SK-N-SH (cell line): ENCODE results near the gene KNL1. TPM values are rescaled to one million over a fixed set of nuclear protein-coding genes. Genes with fewer than 3 reads are reported as not detected.

Source experiments
- CTCF ChIA-PET: fragments of 300-600, 350-600 bp; formaldehyde crosslinking; extraction: SDS; loops from one replicate; lab custom pipeline; 2021; lab: Yijun Ruan, JAX
- POLR2A ChIA-PET: fragments of 350-600 bp; sonication (Branson Sonifier 250); formaldehyde crosslinking; extraction: SDS; loops from one replicate; lab custom pipeline; 2020; ENCODE audit warnings: antibody characterized with exemption, inconsistent platforms; lab: Yijun Ruan, JAX
- DNase-seq: peaks from one replicate; pipeline ENCODE4 v3.0.0; 2012
- H2AFZ ChIP-seq: fragments of 200-600 bp; sonication (generic); 2 replicates; pipeline ENCODE4 v1.8.1; 2016; ENCODE audit warnings: antibody characterized with exemption, mild to moderate bottlenecking, low read depth
- H3F3A ChIP-seq: fragments of 200-600 bp; sonication (generic); replicated peaks from 2 replicates; pipeline ENCODE3; 2016; ENCODE audit warnings: antibody characterized with exemption, mild to moderate bottlenecking; ENCODE audit not compliant: insufficient read depth
- H3K27ac ChIP-seq, 2 experiments: fragments of 200-500 bp in 1 of 2; fragments of 200-600 bp in 1 of 2; sonication (Bioruptor generic) in 1 of 2; sonication (generic), shearing (Covaris generic) in 1 of 2; 2 replicates each; pipeline versions ENCODE4 v1.5.1 to v1.6.1; 2014 to 2016; ENCODE audit warnings: low read depth in 2 of 2, inconsistent platforms in 1 of 2, low read length in 1 of 2, mild to moderate bottlenecking in 1 of 2, mixed read lengths in 1 of 2
- H3K27me3 ChIP-seq: fragments of 200-600 bp; sonication (generic), shearing (Covaris generic); 2 replicates; pipeline ENCODE4 v1.6.1; 2016; ENCODE audit warnings: mixed run types; ENCODE audit not compliant: insufficient read depth
- H3K36me3 ChIP-seq, 2 experiments: fragments of 200-500 bp in 1 of 2; fragments of 200-600 bp in 1 of 2; sonication (Bioruptor generic) in 1 of 2; sonication (generic) in 1 of 2; replicated peaks in 1 of 2; 2 replicates each; pipeline versions ENCODE3 to v1.5.1; 2014 to 2016; ENCODE audit warnings: low read length in 1 of 2, mild to moderate bottlenecking in 1 of 2; ENCODE audit not compliant: insufficient read depth in 2 of 2, control insufficient read depth in 1 of 2
- H3K4me1 ChIP-seq, 2 experiments: fragments of 200-500 bp in 1 of 2; fragments of 200-600 bp in 1 of 2; sonication (Bioruptor generic) in 1 of 2; sonication (generic), shearing (Covaris generic) in 1 of 2; 2 replicates each; pipeline versions ENCODE4 v1.5.1 to v1.6.1; 2014 to 2016; ENCODE audit warnings: low read depth in 1 of 2, low read length in 1 of 2, mixed run types in 1 of 2; ENCODE audit not compliant: insufficient read depth in 2 of 2, control insufficient read depth in 1 of 2
- H3K4me2 ChIP-seq: fragments of 200-600 bp; sonication (generic), shearing (Covaris generic); 2 replicates; pipeline ENCODE4 v1.6.1; 2017; ENCODE audit warnings: mixed run types
- H3K4me3 ChIP-seq, 2 experiments: fragments of 200-500 bp in 1 of 2; fragments of 200-600 bp in 1 of 2; sonication (Bioruptor generic) in 1 of 2; sonication (generic), shearing (Covaris generic) in 1 of 2; 2 replicates each; pipeline versions ENCODE4 v1.5.1 to v1.8.1; 2014 to 2016; ENCODE audit warnings: low read depth in 2 of 2, inconsistent platforms in 1 of 2, low read length in 1 of 2, mild to moderate bottlenecking in 1 of 2, mixed read lengths in 1 of 2, moderate library complexity in 1 of 2
- H3K79me2 ChIP-seq: fragments of 200-600 bp; sonication (generic); 2 replicates; pipeline ENCODE4 v1.8.1; 2017; ENCODE audit warnings: mild to moderate bottlenecking; ENCODE audit not compliant: insufficient read depth
- H3K9ac ChIP-seq: fragments of 200-600 bp; sonication (generic); 2 replicates; pipeline ENCODE4 v1.6.1; 2017; ENCODE audit warnings: mixed run types
- H3K9me2 ChIP-seq: fragments of 200-600 bp; sonication (generic); 2 replicates; pipeline ENCODE4 v1.6.1; 2017; ENCODE audit warnings: mixed run types
- H3K9me3 ChIP-seq: fragments of 200-600 bp; sonication (generic); 2 replicates; pipeline ENCODE4 v1.6.1; 2017; ENCODE audit warnings: mixed run types, mild to moderate bottlenecking, moderate library complexity
- H4K20me1 ChIP-seq: fragments of 200-600 bp; sonication (generic); 2 replicates; pipeline ENCODE4 v1.6.1; 2017; ENCODE audit warnings: mild to moderate bottlenecking, mixed run types; ENCODE audit not compliant: insufficient read depth
- CHD2 ChIP-seq: fragments of 150-350 bp; IDR thresholded peaks from 2 replicates; pipeline ENCODE4 v1.6.1; 2018; ENCODE audit warnings: low read length; ENCODE audit not compliant: partially characterized antibody
- ELF1 ChIP-seq: IDR thresholded peaks from 2 replicates; pipeline ENCODE4 v1.4.0; 2012
- EP300 ChIP-seq, 2 experiments: IDR thresholded peaks; 2 replicates each; pipeline versions ENCODE4 v1.4.0 to v1.6.1; 2012; ENCODE audit warnings: borderline replicate concordance in 1 of 2, low read depth in 1 of 2, low read length in 1 of 2
- FOXM1 ChIP-seq: IDR thresholded peaks from 2 replicates; pipeline ENCODE4 v1.4.0; 2012; ENCODE audit warnings: low read depth, mild to moderate bottlenecking
- MAX ChIP-seq: IDR thresholded peaks from 2 replicates; pipeline ENCODE4 v1.4.0; 2012; ENCODE audit warnings: low read depth
- MXI1 ChIP-seq: IDR thresholded peaks from 2 replicates; pipeline ENCODE4 v1.6.1; 2012; ENCODE audit warnings: mild to moderate bottlenecking, low read depth, low read length, improper control_type of control experiment
- POLR2AphosphoS5 ChIP-seq: IDR thresholded peaks from 2 replicates; pipeline ENCODE4 v1.6.1; 2012; ENCODE audit warnings: low read depth, low read length
- RAD21 ChIP-seq: IDR thresholded peaks from 2 replicates; pipeline ENCODE4 v1.6.1; 2012; ENCODE audit warnings: mild to moderate bottlenecking, low read length
- REST ChIP-seq: IDR thresholded peaks from 2 replicates; pipeline ENCODE4 v1.6.1; 2012; ENCODE audit warnings: mild to moderate bottlenecking, low read depth, low read length, moderate library complexity
- RFX5 ChIP-seq: IDR thresholded peaks from 2 replicates; pipeline ENCODE4 v1.6.1; 2012; ENCODE audit warnings: mild to moderate bottlenecking, improper control_type of control experiment, low read length
- SIN3A ChIP-seq: IDR thresholded peaks from 2 replicates; pipeline ENCODE4 v1.6.1; 2012; ENCODE audit warnings: low read depth, mild to moderate bottlenecking, low read length, moderate library complexity, borderline replicate concordance
- SMC3 ChIP-seq: IDR thresholded peaks from 2 replicates; pipeline ENCODE4 v1.6.1; 2012; ENCODE audit warnings: low read depth, low read length, improper control_type of control experiment
- TCF12 ChIP-seq: IDR thresholded peaks from 2 replicates; pipeline ENCODE4 v1.4.0; 2012
- USF1 ChIP-seq: IDR thresholded peaks from 2 replicates; pipeline ENCODE4 v1.4.0; 2012; ENCODE audit warnings: low read depth, borderline replicate concordance
- WGBS: methylation state at CpG from one replicate; pipeline ENCODE4 v1.1.6; 2017; ENCODE audit warnings: low lambda C conversion rate; 5-methylcytosine and 5-hydroxymethylcytosine counted together
- polyA plus RNA-seq, 3 experiments: library from polyadenylated mRNA; depleted of rRNA; stranded (reverse); fragments of >200 nt; gene quantifications; 2 replicates each; pipeline ENCODE4 v1.2.3, GENCODE V29; 2012
- TF ChIP-seq, protein P1 (sequence below): fragments of 150-350 bp; IDR thresholded peaks from 2 replicates; pipeline ENCODE4 v1.6.1; 2016; ENCODE audit warnings: mild to moderate bottlenecking, low read depth, low read length
- TF ChIP-seq, protein P2 (sequence below): IDR thresholded peaks from 2 replicates; pipeline ENCODE4; 2012

KNL1 gene
- polyA plus RNA-seq, 1 of the 3 experiments (the other 2 are of a cell fraction) = 1.6 TPM

GRCh38 chr15:40647523-40647922, 53.5 kb downstream of the KNL1 start:
- ChIA-PET CTCF (interaction anchor here (1.5 kb wide), 1 partner anchor 16 kb away, joined by 3 read pairs; no protein-coding TSS in a partner anchor), POLR2A (no interaction called here)
- Histone ChIP-seq H3K4me3 (no peak overlapping the region), H3K9ac (no peak overlapping the region), H3K27ac (no peak overlapping the region), H2AFZ (no peak overlapping the region), H3K4me2 (no peak overlapping the region), H3K27me3 (no peaks in the 10 kb centered on the region), H3F3A (peaks cover 15% of the 10 kb centered on the region), H3K9me3 (no peaks in the 10 kb centered on the region), H3K9me2 (no peaks in the 10 kb centered on the region), H3K79me2 (no peaks in the 10 kb centered on the region), H3K36me3 (peaks cover 8 to 19% of the 10 kb centered on the region in 2 experiments), H3K4me1 (no peaks in the 10 kb centered on the region), H4K20me1 (no peaks in the 10 kb centered on the region)
- WGBS = 97% methylated on average over 1 of the region's 1 CpG
- DNase-seq = no peak
- no peak for TF ChIP-seq FOXM1
- no peak for TF ChIP-seq POLR2AphosphoS5
- TF ChIP-seq RAD21 = no peak
- TF ChIP-seq TCF12 = no peak
- TF ChIP-seq MXI1 = no peak
- no peak for TF ChIP-seq EP300 (IDR thresholded peaks at IDR 0.05; ENCODE audit: borderline replicate concordance in 1 of 2, low read depth in 1 of 2, low read length in 1 of 2)
- TF ChIP-seq SIN3A = no peak

DNA sequence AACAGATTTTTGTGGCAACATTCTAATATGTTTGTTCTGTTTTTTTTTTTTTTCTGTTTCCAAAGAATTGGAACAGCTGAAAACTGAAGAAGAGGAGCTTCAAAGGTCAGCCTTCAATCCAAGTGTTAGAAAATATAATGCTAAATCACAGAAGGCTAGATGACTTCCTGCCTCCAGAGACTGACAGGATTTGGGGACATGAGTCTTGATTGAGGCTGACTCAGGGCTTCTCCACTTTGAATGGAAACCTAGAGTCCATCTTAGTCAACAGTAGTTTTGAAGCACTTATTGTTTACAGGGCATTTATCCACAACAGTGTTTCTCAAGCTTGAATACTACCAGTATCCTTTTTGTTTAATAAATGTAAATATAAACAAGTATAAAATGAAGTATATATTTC, 56.4 kb downstream of the KNL1 start:
- no peak for TF ChIP-seq MAX
- Histone ChIP-seq H3K27ac (no peak overlapping the region), H3K36me3 (peaks cover 11 to 34% of the 10 kb centered on the region in 2 experiments), H3K27me3 (no peaks in the 10 kb centered on the region), H3K4me2 (no peak overlapping the region), H2AFZ (peak overlapping the region; percentile 67), H3K9ac (no peak overlapping the region), H3K4me1 (no peaks in the 10 kb centered on the region), H3K9me3 (no peaks in the 10 kb centered on the region), H3K4me3 (no peak overlapping the region), H3F3A (peaks cover 8% of the 10 kb centered on the region), H3K79me2 (no peaks in the 10 kb centered on the region), H4K20me1 (no peaks in the 10 kb centered on the region), H3K9me2 (no peaks in the 10 kb centered on the region)
- ChIA-PET CTCF (no interaction called here), POLR2A (no interaction called here)
- DNase-seq = no peak

DNA sequence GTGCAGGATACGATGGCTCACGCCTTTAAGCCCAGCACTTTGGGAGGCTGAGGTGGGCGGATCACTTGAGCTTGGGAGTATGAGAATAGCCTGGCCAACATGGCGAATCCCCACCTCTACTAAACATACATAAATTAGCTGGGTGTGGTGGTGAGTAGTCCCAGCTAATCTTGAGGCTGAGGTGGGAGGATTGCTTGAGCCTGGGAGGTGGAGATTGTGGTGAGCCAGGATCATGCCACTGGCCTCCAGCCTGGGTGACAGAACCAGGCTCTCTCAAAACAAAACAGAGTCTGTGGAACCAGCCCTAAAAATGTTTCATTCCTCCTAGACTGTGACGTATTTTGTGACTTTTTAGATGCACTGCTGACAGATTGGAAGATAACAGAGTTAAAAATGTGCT, 66.6 kb downstream of the KNL1 start:
- no peaks in the 10 kb centered on the region for H3K4me1 ChIP-seq
- H3K4me3 ChIP-seq = no peak overlapping the region
- H3K9me2 ChIP-seq = no peaks in the 10 kb centered on the region
- no peaks in the 10 kb centered on the region for H4K20me1 ChIP-seq
- H3K4me2 ChIP-seq = no peak overlapping the region
- WGBS = 98% methylated on average over 4 of the region's 5 CpGs
- peaks cover 0 to 15% of the 10 kb centered on the region in 2 experiments for H3K36me3 ChIP-seq
- no peaks in the 10 kb centered on the region for H3K9me3 ChIP-seq
- H3K79me2 ChIP-seq = no peaks in the 10 kb centered on the region
- no peak for DNase-seq
- H3K9ac ChIP-seq = no peak overlapping the region
- no peak overlapping the region for H3K27ac ChIP-seq
- H2AFZ ChIP-seq = no peak overlapping the region
- ChIA-PET CTCF (interaction anchor here (2.1 kb wide), 1 partner anchor 18 kb away, joined by 5 read pairs; no protein-coding TSS in a partner anchor), POLR2A (no interaction called here)
- H3F3A ChIP-seq = no peaks in the 10 kb centered on the region
- H3K27me3 ChIP-seq = no peaks in the 10 kb centered on the region
- TF ChIP-seq CHD2 (no peak), REST (no peak), USF1 (no peak), ELF1 (no peak), TCF12 (no peak), SMC3 (no peak), RFX5 (no peak)
- TF ChIP-seq, protein P1, sequence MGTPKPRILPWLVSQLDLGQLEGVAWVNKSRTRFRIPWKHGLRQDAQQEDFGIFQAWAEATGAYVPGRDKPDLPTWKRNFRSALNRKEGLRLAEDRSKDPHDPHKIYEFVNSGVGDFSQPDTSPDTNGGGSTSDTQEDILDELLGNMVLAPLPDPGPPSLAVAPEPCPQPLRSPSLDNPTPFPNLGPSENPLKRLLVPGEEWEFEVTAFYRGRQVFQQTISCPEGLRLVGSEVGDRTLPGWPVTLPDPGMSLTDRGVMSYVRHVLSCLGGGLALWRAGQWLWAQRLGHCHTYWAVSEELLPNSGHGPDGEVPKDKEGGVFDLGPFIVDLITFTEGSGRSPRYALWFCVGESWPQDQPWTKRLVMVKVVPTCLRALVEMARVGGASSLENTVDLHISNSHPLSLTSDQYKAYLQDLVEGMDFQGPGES = no peak
- TF ChIP-seq, protein P2, sequence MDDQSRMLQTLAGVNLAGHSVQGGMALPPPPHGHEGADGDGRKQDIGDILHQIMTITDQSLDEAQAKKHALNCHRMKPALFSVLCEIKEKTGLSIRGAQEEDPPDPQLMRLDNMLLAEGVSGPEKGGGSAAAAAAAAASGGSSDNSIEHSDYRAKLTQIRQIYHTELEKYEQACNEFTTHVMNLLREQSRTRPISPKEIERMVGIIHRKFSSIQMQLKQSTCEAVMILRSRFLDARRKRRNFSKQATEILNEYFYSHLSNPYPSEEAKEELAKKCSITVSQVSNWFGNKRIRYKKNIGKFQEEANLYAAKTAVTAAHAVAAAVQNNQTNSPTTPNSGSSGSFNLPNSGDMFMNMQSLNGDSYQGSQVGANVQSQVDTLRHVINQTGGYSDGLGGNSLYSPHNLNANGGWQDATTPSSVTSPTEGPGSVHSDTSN = no peak
